OCI-LY1 (cell line): ENCODE results near the gene NREP.

ENCODE experiments used
- CTCF ChIP-seq: fragments of 200-600 bp; sonication (generic), shearing (Covaris generic); IDR thresholded peaks from 2 replicates; pipeline ENCODE4 v1.5.1; 2017; ENCODE audit warnings: mild to moderate bottlenecking, antibody characterized with exemption, low read length, moderate library complexity, mixed read lengths
- EZH2 ChIP-seq: fragments of 200-600 bp; sonication (generic), shearing (Covaris generic); IDR thresholded peaks from 2 replicates; pipeline ENCODE4 v1.8.0; 2017; ENCODE audit warnings: borderline replicate concordance, mixed run types, mild to moderate bottlenecking, antibody characterized with exemption, low read length, moderate library complexity, mixed read lengths

GRCh38 chr5:111694133-111694532, 62.9 kb downstream of the NREP start:
- TF ChIP-seq EZH2 (no peak), CTCF (no peak)
